WERI-Rb-1 (cell line): ENCODE results near the gene CLSTN3.

Experiments used
- DNase-seq: peaks from one replicate; pipeline ENCODE4 v3.0.0-alpha.2; 2020
- H3K27ac ChIP-seq: fragments of 250-450 bp; sonication (Bioruptor Pico); 2 replicates; pipeline ENCODE4 v1.5.1; 2020; ENCODE audit warnings: mild to moderate bottlenecking, moderate library complexity
- H3K27me3 ChIP-seq: fragments of 250-450 bp; sonication (Bioruptor Pico); 2 replicates; pipeline ENCODE4 v1.5.1; 2021; ENCODE audit warnings: mild to moderate bottlenecking, low read depth, moderate library complexity; ENCODE audit not compliant: insufficient read depth, severe bottlenecking
- H3K36me3 ChIP-seq: fragments of 250-450 bp; sonication (Bioruptor Pico); 2 replicates; pipeline ENCODE4 v1.5.1; 2020; ENCODE audit warnings: mild to moderate bottlenecking, moderate library complexity
- H3K4me3 ChIP-seq: 2 replicates; pipeline ENCODE4 v1.5.1; 2011; ENCODE audit warnings: low read depth, mild to moderate bottlenecking, control low read depth, low read length
- H3K9me3 ChIP-seq: fragments of 250-450 bp; sonication (Bioruptor Pico); 2 replicates; pipeline ENCODE4 v1.5.1; 2021; ENCODE audit warnings: mild to moderate bottlenecking, moderate library complexity; ENCODE audit not compliant: severe bottlenecking
- CTCF ChIP-seq: IDR thresholded peaks from 2 replicates; pipeline ENCODE4 v1.5.1; 2011; ENCODE audit warnings: low read depth, mild to moderate bottlenecking, control low read depth, inconsistent platforms, low read length

The CLSTN3 gene

GRCh38 chr12:7096006-7096932 lies 33.9 kb upstream of the CLSTN3 start:
- DNase-seq: no peak
- Histone ChIP-seq H3K27me3 (no peaks in the 10 kb centered on the region), H3K4me3 (no peak overlapping the region), H3K27ac (no peak overlapping the region), H3K36me3 (no peaks in the 10 kb centered on the region), H3K9me3 (no peaks in the 10 kb centered on the region)
- no peak for TF ChIP-seq CTCF

- H3K27ac ChIP-seq: no peak overlapping the region
- H3K9me3 ChIP-seq: no peaks in the 10 kb centered on the region
- TF ChIP-seq CTCF: no peak
- no peaks in the 10 kb centered on the region for H3K27me3 ChIP-seq
- no peaks in the 10 kb centered on the region for H3K36me3 ChIP-seq
- no peak for DNase-seq
- H3K4me3 ChIP-seq: no peak overlapping the region
These were observed 33.2 kb upstream of the CLSTN3 start for GRCh38 chr12:7096979-7097378.

- DNase-seq: no peak
- Histone ChIP-seq H3K4me3 (no peak overlapping the region), H3K9me3 (no peaks in the 10 kb centered on the region), H3K27me3 (no peaks in the 10 kb centered on the region), H3K27ac (no peak overlapping the region), H3K36me3 (no peaks in the 10 kb centered on the region)
- TF ChIP-seq CTCF: no peak
These were observed 30.7 kb upstream of the CLSTN3 start for GRCh38 chr12:7099290-7099996.

- no peak for DNase-seq
- Histone ChIP-seq H3K9me3 (no peaks in the 10 kb centered on the region), H3K27ac (no peak overlapping the region), H3K27me3 (no peaks in the 10 kb centered on the region), H3K36me3 (no peaks in the 10 kb centered on the region), H3K4me3 (no peak overlapping the region)
- TF ChIP-seq CTCF: no peak
These were observed 29.9 kb upstream of the CLSTN3 start for GRCh38 chr12:7100239-7100638.

GRCh38 chr12:7101047-7101693 lies 29.0 kb upstream of the CLSTN3 start:
- H3K4me3 ChIP-seq: no peak overlapping the region
- H3K27ac ChIP-seq: no peak overlapping the region
- no peaks in the 10 kb centered on the region for H3K27me3 ChIP-seq
- TF ChIP-seq CTCF: no peak
- H3K36me3 ChIP-seq: 0 out of 2 replicates have a peak, but pooled peaks cover 3% of the 10 kb centered on the region
- H3K9me3 ChIP-seq: peaks cover 3% of the 10 kb centered on the region
- no peak for DNase-seq
